Testis (tissue), 2 donors: ENCODE results near the gene PSD4.

ENCODE experiments used
- CTCF ChIP-seq, 3 experiments: fragments of 450-650 bp in 2 of 3; fragments of 200-600 bp in 1 of 3; sonication (generic) in 1 of 3; IDR thresholded peaks; one replicate each; pipeline ENCODE4 v1.5.1; 2016 to 2019; ENCODE audit warnings: antibody characterized with exemption in 3 of 3, mild to moderate bottlenecking in 2 of 3, moderate library complexity in 1 of 3
- POLR2A ChIP-seq: fragments of 450-650 bp; IDR thresholded peaks from one replicate; pipeline ENCODE4 v1.6.1; 2017; ENCODE audit warnings: antibody characterized with exemption, mild to moderate bottlenecking, moderate library complexity

- TF ChIP-seq CTCF (IDR thresholded peaks at IDR 0.05), result no peak
- no peak for TF ChIP-seq POLR2A
These were observed 58.4 kb downstream of the PSD4 start for GRCh38 chr2:113232123-113232522.
